ENCODE results near the gene SEC31A.

- TF ChIP-seq CTCF (IDR thresholded peaks at IDR 0.05 in 4 of 5, conservative IDR thresholded peaks at IDR 0.05 in 1 of 5), result no peak
- TF ChIP-seq POLR2A (IDR thresholded peaks at IDR 0.05), result no peak
Measured at GRCh38 chr4:82864336-82864979, 26.5 kb downstream of the SEC31A start.
